DMS53 (cell line): ENCODE data around the gene OR2T3.
"Not testable (repeated sequence)": the region's sequence is repeated elsewhere in the genome, so short reads cannot be mapped to it uniquely, and the experiment has no call there.

Experiments used
- DNase-seq: peaks from one replicate; lab custom pipeline; 2025; lab: John Stamatoyannopoulos, UW

Gene OR2T3

GRCh38 chr1:248473051-248473450 lies at the start of gene OR2T3:
Gene OR2T3, plus strand, starts transcription at chr1:248473351. Its CDS starts 0 bp downstream, at chr1:248473351.
- not testable (repeated sequence) for DNase-seq

- not testable (repeated sequence) for DNase-seq
These were observed 45.5 kb upstream of the OR2T3 start for GRCh38 chr1:248427526-248428191.

- DNase-seq = not testable (repeated sequence)
These were observed 45.0 kb upstream of the OR2T3 start for GRCh38 chr1:248428192-248428533.

- not testable (repeated sequence) for DNase-seq
These were observed 41.5 kb upstream of the OR2T3 start for GRCh38 chr1:248431683-248432082.

- DNase-seq = not testable (repeated sequence)
These were observed 41.0 kb upstream of the OR2T3 start for GRCh38 chr1:248432201-248432600.

- DNase-seq = not testable (repeated sequence)
These were observed 39.2 kb upstream of the OR2T3 start for GRCh38 chr1:248433811-248434415.

GRCh38 chr1:248434913-248435312 lies 38.2 kb upstream of the OR2T3 start:
- not testable (repeated sequence) for DNase-seq

GRCh38 chr1:248436303-248436702 lies 36.8 kb upstream of the OR2T3 start:
- not testable (repeated sequence) for DNase-seq

GRCh38 chr1:248438668-248439067 lies 34.5 kb upstream of the OR2T3 start:
- not testable (repeated sequence) for DNase-seq

GRCh38 chr1:248439283-248439682 lies 33.9 kb upstream of the OR2T3 start:
- DNase-seq = not testable (repeated sequence)

GRCh38 chr1:248442500-248443277 lies 30.5 kb upstream of the OR2T3 start:
- not testable (repeated sequence) for DNase-seq

GRCh38 chr1:248444603-248445002 lies 28.5 kb upstream of the OR2T3 start:
- not testable (repeated sequence) for DNase-seq

GRCh38 chr1:248445399-248445798 lies 27.8 kb upstream of the OR2T3 start, which contains the start of gene OR2T2:
Gene OR2T2, plus strand, starts transcription at chr1:248445637. Its CDS starts 7,161 bp downstream, at chr1:248452798.
- DNase-seq = not testable (repeated sequence)

GRCh38 chr1:248448409-248449074 lies 24.6 kb upstream of the OR2T3 start:
- DNase-seq = not testable (repeated sequence)

- DNase-seq = not testable (repeated sequence)
These were observed 23.2 kb upstream of the OR2T3 start for GRCh38 chr1:248449821-248450465.

GRCh38 chr1:248450466-248451145 lies 22.5 kb upstream of the OR2T3 start:
- DNase-seq = not testable (repeated sequence)

- DNase-seq = not testable (repeated sequence)
These were observed 19.5 kb upstream of the OR2T3 start for GRCh38 chr1:248453619-248454018.

- DNase-seq = peak; percentile 65
These were observed 18.1 kb upstream of the OR2T3 start for GRCh38 chr1:248455045-248455444.

- DNase-seq = not testable (repeated sequence)
These were observed 16.5 kb upstream of the OR2T3 start for GRCh38 chr1:248456635-248457034.

GRCh38 chr1:248459117-248459516 lies 14.0 kb upstream of the OR2T3 start:
- not testable (repeated sequence) for DNase-seq

GRCh38 chr1:248471154-248471553 lies 2.0 kb upstream of the OR2T3 start:
- DNase-seq = no peak
